Measurements from ENCODE around the gene ZNF622.

The ZNF622 gene

GRCh38 chr5:16465544-16466432 lies at the start of gene ZNF622:
ZNF622 (minus strand) TSS chr5:16465800; CDS start chr5:16465665, 135 bp downstream.
- DNase-seq, result peak; percentile 79

DNA sequence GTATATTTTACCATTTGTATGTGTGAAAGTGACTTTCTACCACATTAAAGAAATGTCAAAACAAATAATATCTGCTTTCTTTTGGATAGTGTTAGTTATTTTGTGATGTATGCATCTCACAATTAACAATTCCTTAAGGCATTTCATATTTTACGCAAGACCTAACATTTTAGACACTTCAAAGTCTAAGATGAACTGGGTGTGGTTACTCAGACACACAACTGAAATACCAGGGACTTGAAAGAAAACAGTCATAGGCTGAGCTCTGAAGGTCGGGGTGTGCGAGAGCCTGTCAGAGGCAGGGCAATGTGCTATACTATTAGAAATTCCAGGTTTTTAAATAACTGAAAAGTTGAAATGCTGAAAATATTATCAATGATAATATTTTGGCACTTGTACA lies 44.5 kb upstream of the ZNF622 start:
- DNase-seq, result no peak

- no peak for DNase-seq
These were observed 43.3 kb upstream of the ZNF622 start for GRCh38 chr5:16508730-16509531.

DNA sequence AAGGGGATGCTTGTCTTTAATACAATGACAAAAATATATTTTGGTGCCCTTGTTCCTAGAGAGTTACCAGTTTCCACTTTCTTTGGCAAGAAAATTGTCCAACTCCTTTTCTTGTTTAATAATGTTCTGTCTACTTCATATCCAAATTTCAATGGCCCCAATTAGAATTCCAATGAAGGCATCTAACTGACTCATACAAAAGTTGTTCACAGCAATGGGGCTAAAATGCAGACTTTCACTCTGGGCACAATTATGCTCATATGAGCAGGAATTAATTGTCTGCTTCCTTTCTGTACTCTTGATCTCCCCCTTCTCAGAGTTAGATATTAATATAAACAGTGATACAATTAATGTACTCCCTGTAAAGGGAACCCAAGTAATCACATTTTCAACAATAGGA lies 42.1 kb upstream of the ZNF622 start:
- DNase-seq, result no peak

GRCh38 chr5:16505904-16506303 lies 40.3 kb upstream of the ZNF622 start:
- DNase-seq, result no peak

DNA sequence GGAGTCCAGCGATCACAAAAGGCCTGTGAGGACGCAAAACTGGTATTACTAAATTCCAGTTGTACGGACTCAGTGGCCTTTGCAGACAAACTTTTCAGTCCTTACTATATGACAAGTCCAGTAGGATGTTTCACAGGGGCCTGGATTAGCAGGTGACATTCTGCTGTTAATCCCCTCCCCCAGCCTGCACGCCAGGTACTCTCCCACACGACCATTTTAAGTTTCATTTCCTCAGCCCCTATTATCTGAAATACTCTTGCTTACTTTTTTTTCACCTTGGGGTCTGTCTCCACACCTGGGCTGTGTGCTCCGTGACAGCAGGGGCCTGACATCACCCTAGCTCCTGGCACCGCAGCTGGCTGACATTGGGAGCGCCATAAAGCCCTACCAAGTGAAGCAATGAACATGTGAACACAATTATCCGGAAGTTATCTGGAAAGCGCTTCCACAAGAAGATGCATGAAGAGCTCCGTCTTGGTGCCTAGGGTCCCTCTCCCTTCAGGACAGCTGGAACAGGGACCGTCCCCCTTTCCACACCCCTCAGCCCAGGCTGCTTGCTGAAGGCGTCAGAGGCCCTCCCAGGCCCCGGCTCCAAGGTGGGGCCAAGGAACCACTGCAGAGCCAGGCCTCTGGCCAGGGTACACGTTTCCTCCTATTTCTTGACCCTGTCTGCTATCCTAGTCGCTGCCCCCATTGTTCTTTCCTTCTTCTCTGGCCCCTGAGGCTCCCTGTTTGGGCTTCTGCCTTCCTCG lies 39.7 kb upstream of the ZNF622 start:
- DNase-seq, result no peak

- no peak for DNase-seq
These were observed 39.0 kb upstream of the ZNF622 start for GRCh38 chr5:16504571-16504970.

GRCh38 chr5:16502866-16503265 lies 37.3 kb upstream of the ZNF622 start:
- no peak for DNase-seq

DNA sequence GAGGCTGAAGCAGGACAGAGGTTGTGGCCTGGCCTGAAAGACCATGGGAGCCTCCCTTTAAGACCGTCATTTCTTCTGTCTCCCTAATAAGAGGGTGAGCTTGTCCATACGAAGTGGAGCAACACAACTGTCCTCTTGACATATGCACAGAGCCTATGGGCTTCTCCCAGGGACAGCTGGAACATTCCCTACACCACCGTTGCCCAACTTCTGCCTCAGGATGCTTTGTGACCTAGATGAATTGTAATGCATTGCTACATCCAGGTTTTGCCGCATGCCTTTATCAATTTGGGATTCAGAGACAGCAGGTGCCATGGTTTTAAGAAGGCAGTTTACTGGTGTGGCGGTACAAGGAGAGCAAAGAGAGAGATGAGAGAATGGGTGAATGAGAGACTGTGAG lies 34.4 kb upstream of the ZNF622 start:
- no peak for DNase-seq

- DNase-seq, result no peak
These were observed 31.9 kb upstream of the ZNF622 start for GRCh38 chr5:16497546-16497945.

DNA sequence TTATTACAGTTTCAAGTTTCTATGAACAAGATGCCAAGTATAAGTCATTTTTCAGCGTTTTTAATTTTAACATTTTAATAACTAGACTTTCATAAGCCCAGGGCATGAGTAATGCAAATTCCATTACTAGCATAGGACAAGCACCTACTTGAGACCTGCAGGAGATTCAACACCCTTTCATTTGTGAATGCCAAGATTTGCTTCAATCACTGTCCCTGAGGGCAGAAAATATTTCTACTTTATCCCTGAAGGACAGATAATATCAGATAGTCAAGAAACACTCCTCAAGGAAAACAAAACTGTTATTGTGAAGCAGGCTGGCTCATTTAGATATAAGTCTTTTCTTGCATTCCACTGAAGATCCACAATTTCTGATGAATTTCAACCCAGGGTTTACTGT lies 27.7 kb upstream of the ZNF622 start:
- no peak for DNase-seq

DNA sequence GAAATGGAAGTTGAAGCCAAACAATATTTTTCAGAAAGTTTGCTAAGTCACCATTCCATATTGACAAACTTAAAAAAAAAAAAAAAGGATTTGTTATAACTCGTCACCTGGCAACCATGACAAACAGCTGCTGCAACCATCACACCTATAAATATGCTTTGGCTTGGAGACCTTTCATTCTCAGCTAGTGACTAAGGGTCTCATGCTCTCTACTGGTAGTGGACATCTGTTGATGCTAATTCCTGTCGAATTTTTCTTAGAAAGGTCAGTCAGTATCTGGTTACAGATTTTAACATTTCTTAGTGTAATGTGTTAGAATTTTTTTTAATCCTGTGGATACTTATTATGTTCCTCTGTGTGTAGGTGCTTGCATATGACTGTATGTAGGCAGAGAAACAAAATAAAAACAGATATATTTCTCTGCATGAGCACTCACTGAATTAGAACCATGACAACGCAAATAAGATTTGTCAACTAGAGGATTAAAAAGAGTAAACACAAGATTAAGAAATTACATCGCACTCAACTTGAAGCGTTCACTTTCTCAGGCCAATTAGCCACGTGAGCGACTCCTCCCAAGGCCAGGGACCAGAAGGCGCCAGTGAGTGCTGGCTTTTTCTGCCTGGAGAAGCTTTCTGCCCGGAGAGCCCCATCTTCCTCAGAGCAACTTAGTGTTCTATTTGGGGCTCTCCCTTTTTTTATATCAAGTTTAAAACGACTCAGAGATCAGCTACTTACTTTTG lies 27.0 kb upstream of the ZNF622 start:
- DNase-seq, result no peak

DNA sequence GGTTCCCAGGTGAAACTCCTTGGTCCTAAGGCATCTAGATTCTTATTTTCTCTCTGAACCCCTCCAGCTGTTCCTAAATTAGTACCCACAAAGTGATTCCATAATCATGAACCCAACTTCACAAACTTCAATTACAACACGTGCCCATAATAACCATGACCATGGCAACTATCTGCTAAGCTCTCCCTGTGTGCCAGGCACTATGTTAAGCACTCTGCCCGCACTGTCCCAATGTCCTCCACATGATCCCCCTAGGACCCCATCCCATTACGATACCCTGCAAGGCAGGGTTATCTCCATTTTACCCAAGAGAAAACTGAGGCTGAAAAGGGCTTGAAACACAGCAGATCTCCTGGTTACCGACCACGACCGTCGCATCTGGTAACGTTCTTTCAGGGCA lies 25.3 kb upstream of the ZNF622 start:
- DNase-seq, result no peak

DNA sequence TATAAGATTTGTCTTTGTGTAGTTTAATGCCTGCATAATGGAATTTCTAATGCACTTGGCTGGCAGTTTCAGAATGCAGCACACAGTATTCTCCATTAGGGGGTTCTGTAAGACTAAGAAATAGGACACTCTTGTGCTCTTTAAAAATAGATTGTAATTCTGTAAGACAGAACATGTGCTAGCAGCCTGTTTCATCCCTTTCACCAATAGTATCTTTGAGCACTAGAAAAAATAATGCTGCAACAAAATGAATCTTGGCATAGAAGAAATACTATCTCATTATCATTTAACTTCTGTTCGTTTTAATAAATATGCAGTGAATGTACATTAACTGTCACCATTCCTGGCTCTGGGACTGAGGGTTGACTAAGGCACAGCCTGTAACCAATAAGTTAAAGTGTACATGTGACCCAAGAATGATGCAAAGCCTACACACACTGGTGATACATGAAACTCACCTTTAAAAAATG lies 23.8 kb upstream of the ZNF622 start:
- DNase-seq, result no peak

GRCh38 chr5:16487456-16487855 lies 21.9 kb upstream of the ZNF622 start:
- DNase-seq, result no peak

DNA sequence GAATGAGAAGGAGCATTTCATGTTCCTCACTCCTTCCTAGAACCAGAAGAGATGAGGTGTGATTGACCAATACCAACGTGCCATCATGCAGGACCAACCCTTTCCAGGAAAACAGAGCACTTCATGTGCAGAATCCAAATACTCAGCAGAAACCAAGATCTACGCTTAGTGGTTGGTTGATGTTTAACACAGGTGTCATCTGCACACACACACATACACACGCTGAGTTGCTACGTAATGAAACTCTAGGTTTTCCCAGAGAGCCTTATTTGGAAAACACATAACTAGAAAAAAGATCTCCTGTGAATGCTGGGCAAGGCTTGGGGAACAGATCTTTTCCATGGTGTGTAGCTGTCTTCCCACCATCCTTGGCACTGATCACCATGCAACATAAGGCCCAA lies 21.1 kb upstream of the ZNF622 start:
- DNase-seq, result no peak

GRCh38 chr5:16485656-16486055 lies 20.1 kb upstream of the ZNF622 start:
- DNase-seq, result no peak

- no peak for DNase-seq
These were observed 18.5 kb upstream of the ZNF622 start for GRCh38 chr5:16484081-16484480.

GRCh38 chr5:16483361-16483760 lies 17.8 kb upstream of the ZNF622 start:
- DNase-seq, result no peak

DNA sequence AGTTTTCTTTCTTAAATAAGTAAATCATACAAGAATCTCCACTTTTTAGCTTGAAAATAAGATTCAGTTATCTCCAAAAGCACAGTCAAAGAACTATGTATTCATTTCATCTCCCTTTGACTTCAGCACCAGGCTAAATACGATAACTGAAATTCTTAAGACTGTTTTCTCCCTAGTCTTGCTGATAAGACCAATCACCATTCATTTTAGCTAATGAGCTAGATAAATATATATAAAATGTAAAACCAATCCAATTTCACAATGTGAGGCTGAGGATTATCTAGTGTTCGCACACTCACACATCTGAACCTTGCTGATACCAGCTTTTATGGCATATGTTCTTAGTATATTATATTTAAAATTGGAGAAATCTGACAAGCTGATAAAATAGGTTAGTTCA lies 17.3 kb upstream of the ZNF622 start:
- DNase-seq, result no peak

DNA sequence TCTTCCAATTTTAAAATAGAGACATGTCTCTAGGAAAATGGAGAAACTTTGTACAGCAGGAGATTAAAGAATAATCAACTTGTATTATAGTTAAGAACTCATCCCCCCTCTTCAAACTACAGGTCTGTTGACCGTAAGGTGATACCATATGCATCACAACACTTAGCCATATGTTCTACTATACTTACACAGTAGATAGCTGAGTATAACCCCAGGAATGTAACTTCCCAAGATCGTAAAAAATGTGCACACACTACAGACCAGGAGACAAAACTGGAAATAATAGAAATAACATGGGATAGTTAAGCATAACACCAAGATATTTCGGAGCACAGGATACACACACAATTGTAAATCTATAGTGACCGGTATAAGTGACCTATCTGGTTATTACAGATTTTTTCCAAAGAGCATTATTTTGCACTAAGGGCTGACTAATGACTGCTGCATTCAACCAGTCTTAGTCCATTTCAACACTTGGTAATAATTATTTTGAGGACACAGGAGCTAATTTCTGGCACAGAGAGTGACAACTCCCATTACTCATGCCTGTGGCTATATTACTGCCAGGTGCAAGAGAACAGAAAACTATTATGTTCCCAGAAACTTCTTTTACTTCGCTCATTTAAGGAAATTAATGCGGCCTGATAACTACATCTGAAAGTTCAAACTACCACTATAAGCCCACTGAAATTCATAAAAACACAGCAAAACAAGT lies 15.4 kb upstream of the ZNF622 start:
- DNase-seq, result no peak

DNA sequence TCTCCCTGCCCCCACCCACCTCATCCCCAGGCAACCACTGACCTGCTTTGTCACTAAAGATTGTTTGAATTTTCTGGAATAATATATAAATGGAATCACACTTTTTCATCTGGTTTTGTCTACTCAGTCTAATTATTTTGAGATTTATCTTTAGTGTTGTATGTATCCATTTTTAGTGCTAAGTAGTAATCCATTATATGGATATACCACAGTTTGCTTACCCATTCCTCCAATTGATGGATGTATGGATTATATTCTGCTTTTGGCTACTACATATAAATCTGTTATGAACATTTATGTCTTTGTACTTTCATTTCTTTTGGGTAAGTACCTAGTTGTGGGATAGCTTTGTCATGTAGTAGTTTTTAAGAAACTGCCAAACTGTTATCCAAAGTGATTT lies 14.5 kb upstream of the ZNF622 start:
- no peak for DNase-seq
